HG03378 (cell line): ENCODE data around the gene C9orf43.
A peak's percentile ranks its signal among the peaks of the same experiment; 100 is the strongest.
"Not testable (repeated sequence)": the region's sequence is repeated elsewhere in the genome, so short reads cannot be mapped to it uniquely, and the experiment has no call there.

Source experiments
- ATAC-seq: cut with Tn5 transposase; IDR thresholded peaks from one replicate; pipeline ENCODE4 v1.9.1; 2021; ENCODE audit warnings: mild to moderate bottlenecking, moderate library complexity; ENCODE audit not compliant: unreplicated experiment

The C9orf43 gene

GRCh38 chr9:113410207-113410864, at the start of gene C9orf43, which contains the start of gene POLE3:
C9orf43 (plus strand) TSS chr9:113410747; CDS start chr9:113413494, 2,747 bp downstream.
POLE3 (minus strand) TSS chr9:113410675; CDS start chr9:113410293, 382 bp downstream.
- ATAC-seq: peak; percentile 77

GRCh38 chr9:113361304-113362018, 49.1 kb upstream of the C9orf43 start:
- no peak for ATAC-seq

GRCh38 chr9:113363336-113363735, 47.2 kb upstream of the C9orf43 start:
- ATAC-seq: no peak

GRCh38 chr9:113364951-113365350, 45.6 kb upstream of the C9orf43 start:
- no peak for ATAC-seq

GRCh38 chr9:113365652-113366051, 44.9 kb upstream of the C9orf43 start:
- not testable (repeated sequence) for ATAC-seq

GRCh38 chr9:113368348-113368981, 42.1 kb upstream of the C9orf43 start:
- ATAC-seq: no peak

- ATAC-seq: no peak
Measured at GRCh38 chr9:113368982-113369854, 41.3 kb upstream of the C9orf43 start.

GRCh38 chr9:113369855-113370140, 40.7 kb upstream of the C9orf43 start:
- ATAC-seq: no peak

GRCh38 chr9:113370806-113371325, 39.7 kb upstream of the C9orf43 start:
- no peak for ATAC-seq

- ATAC-seq: no peak
Measured at GRCh38 chr9:113372059-113372458, 38.5 kb upstream of the C9orf43 start.

- ATAC-seq: no peak
Measured at GRCh38 chr9:113373256-113373655, 37.3 kb upstream of the C9orf43 start.

GRCh38 chr9:113373676-113374392, 36.7 kb upstream of the C9orf43 start:
- ATAC-seq: no peak

- ATAC-seq: no peak
Measured at GRCh38 chr9:113375057-113376023, 35.2 kb upstream of the C9orf43 start.

- peak; percentile 64 for ATAC-seq
Measured at GRCh38 chr9:113376634-113377567, 33.6 kb upstream of the C9orf43 start, which contains the start of gene HDHD3. HDHD3 (minus strand) TSS chr9:113376986; CDS start chr9:113374354, 2,632 bp downstream.

GRCh38 chr9:113379094-113379828, 31.3 kb upstream of the C9orf43 start:
- not testable (repeated sequence) for ATAC-seq

- not testable (repeated sequence) for ATAC-seq
Measured at GRCh38 chr9:113379829-113380210, 30.7 kb upstream of the C9orf43 start.

GRCh38 chr9:113380869-113381378, 29.6 kb upstream of the C9orf43 start:
- peak; percentile 69 for ATAC-seq
